Astrocyte of the cerebellum (primary cell): ENCODE results near the gene TAS1R1.

Experiments used
- DNase-seq: peaks from one replicate; pipeline ENCODE4 v3.0.0-alpha.2; 2011; ENCODE audit warnings: low read depth
- H3K4me3 ChIP-seq: 2 replicates; pipeline ENCODE4 v1.5.1; 2011; ENCODE audit warnings: mild to moderate bottlenecking, low read depth, low read length, moderate library complexity
- CTCF ChIP-seq: IDR thresholded peaks from 2 replicates; pipeline ENCODE4 v1.5.1; 2012; ENCODE audit warnings: low read length, low read depth, moderate library complexity, mild to moderate bottlenecking; ENCODE audit errors: missing control alignments
- in situ Hi-C: cut with HindIII; loops from 2 replicates; pipeline ENCODE4 v1.10.0; 2017; ENCODE audit warnings: low sequenced_read_pairs

The TAS1R1 gene

GRCh38 chr1:6560267-6560666 is 5.2 kb downstream of the TAS1R1 start:
- no peak for TF ChIP-seq CTCF
- no peak for DNase-seq
- no peak overlapping the region for H3K4me3 ChIP-seq
- in situ Hi-C loops: no loop called here

GRCh38 chr1:6569033-6569432 is 13.9 kb downstream of the TAS1R1 start:
- DNase-seq: no peak
- no peak for TF ChIP-seq CTCF
- in situ Hi-C loops: no loop called here
- H3K4me3 ChIP-seq: no peak overlapping the region

- no peak overlapping the region for H3K4me3 ChIP-seq
- in situ Hi-C loops: no loop called here
- DNase-seq: no peak
- TF ChIP-seq CTCF: no peak
These were observed 15.0 kb downstream of the TAS1R1 start for GRCh38 chr1:6570100-6570499.

GRCh38 chr1:6570987-6571386 is 15.9 kb downstream of the TAS1R1 start:
- DNase-seq: no peak

GRCh38 chr1:6572653-6573383 is 17.7 kb downstream of the TAS1R1 start:
- no peak for DNase-seq
- TF ChIP-seq CTCF: no peak
- in situ Hi-C loops: no loop called here
- no peak overlapping the region for H3K4me3 ChIP-seq

More at GRCh38 chr1:6570987-6571386, 15.9 kb downstream of the TAS1R1 start:
- in situ Hi-C loops: no loop called here
- H3K4me3 ChIP-seq: no peak overlapping the region
- no peak for TF ChIP-seq CTCF

GRCh38 chr1:6574025-6574620 is 19.0 kb downstream of the TAS1R1 start:
- no peak overlapping the region for H3K4me3 ChIP-seq
- in situ Hi-C loops: no loop called here
- no peak for DNase-seq
- TF ChIP-seq CTCF: no peak
